Heart right ventricle (tissue), 16 donors: ENCODE measurements around the gene TMPRSS6. TPM values are rescaled to one million over a fixed set of nuclear protein-coding genes. Genes with fewer than 3 reads are reported as not detected.

Experiments used
- ATAC-seq, 8 donors: fragments of 200-7000 bp; cut with Tn5 transposase; one replicate each; pipeline ENCODE4 v1.9.1; 2020; ENCODE audit warnings: mild to moderate bottlenecking in 8 of 8, moderate library complexity in 8 of 8, moderate number of reproducible peaks in 1 of 8
- DNase-seq, 2 donors: peaks; one replicate each; pipeline ENCODE4 v3.0.0-alpha.2; 2020
- H3K27ac ChIP-seq, 10 donors: fragments of 200-600 bp; sonication (generic) in 2 of 10; one replicate each; pipeline versions ENCODE4 v1.5.0 to v1.8.0; 2020 to 2022; ENCODE audit warnings: mild to moderate bottlenecking in 3 of 10
- H3K27me3 ChIP-seq, 7 donors: fragments of 200-600 bp; one replicate each; pipeline ENCODE4 v1.8.0; 2021 to 2022; ENCODE audit warnings: mild to moderate bottlenecking in 2 of 7
- H3K36me3 ChIP-seq, 9 donors: fragments of 200-600 bp; sonication (generic) in 1 of 9; one replicate each; pipeline versions ENCODE4 v1.5.0 to v1.8.0; 2020 to 2022; ENCODE audit warnings: mild to moderate bottlenecking in 2 of 9
- H3K4me1 ChIP-seq, 9 donors: fragments of 200-600 bp; sonication (generic) in 1 of 9; one replicate each; pipeline versions ENCODE4 v1.5.0 to v1.8.0; 2020 to 2022; ENCODE audit warnings: mild to moderate bottlenecking in 4 of 9
- H3K4me3 ChIP-seq, 10 donors: fragments of 200-600 bp; sonication (generic) in 2 of 10; one replicate each; pipeline versions ENCODE4 v1.5.0 to v1.8.0; 2020 to 2022; ENCODE audit warnings: mild to moderate bottlenecking in 7 of 10, moderate library complexity in 2 of 10
- H3K9me3 ChIP-seq, 11 donors: fragments of 200-600 bp in 10 of 11; sonication (generic) in 2 of 11; one replicate each; pipeline versions ENCODE4 v1.5.0 to v1.8.0; 2013 to 2022; ENCODE audit warnings: mild to moderate bottlenecking in 2 of 11, control low read depth in 1 of 11, moderate library complexity in 1 of 11
- CTCF ChIP-seq, 9 donors: fragments of 200-600 bp; sonication (generic) in 2 of 9; IDR thresholded peaks; one replicate each; pipeline versions ENCODE4 v1.5.0 to v1.8.0; 2021 to 2022; ENCODE audit warnings: antibody characterized with exemption in 9 of 9, mild to moderate bottlenecking in 5 of 9, moderate library complexity in 1 of 9
- WGBS, 2 donors: extraction: QIAGEN DNeasy Blood & Tissue Kit; methylation state at CpG; one replicate each; pipeline ENCODE4 v1.1.7; 2013; ENCODE audit warnings: inconsistent platforms in 1 of 2; 5-methylcytosine and 5-hydroxymethylcytosine counted together
- intact Hi-C, 10 donors: fragments of 100-400 bp; cut with DNase I; formaldehyde crosslinking; loops; one replicate each; pipeline versions ENCODE4 v1.11.1 to v1.14.2; 2022
- polyA plus RNA-seq, 2 donors: library from polyadenylated mRNA; stranded (reverse); fragments of 200-250 nt; gene quantifications; one replicate each; pipeline ENCODE4 v1.2.3, GENCODE V29; 2013
- total RNA-seq, 10 donors: library from RNA; stranded (reverse); fragmentation: NEBNext Ultra II Directional in 3 of 10; extraction: Animal tissue kit (Norgen Biotek cat#: 25700) in 3 of 10; gene quantifications; one replicate each; pipeline versions ENCODE4 v1.2.1 to v1.2.4, GENCODE V29; 2021 to 2023
- donor health status: Arrhythmogenic right ventricular cardiomyopathy.
- donor health status: ischemic (EF 13 %, LVEDD 7.1; RV severe dilation, severe dysfunction).
- donor health status: healthy with polysubstance abuse.
- donor health status: DM: no; HTN: yes; CAD: no.
- donor health status: DM: no; HTN: no; CAD: no.
- donor health status: ischemic (EF 25% LVEDD 6.9; RV normal size, moderate dysfunction).
- donor health status: ischemic (EF 25% LVEDD 5.7; RV mildly dilated, moderate dysfunction).
- donor health status: healthy.
- donor health status: DM: yes; HTN: yes; CAD: no.
- donor health status: Ischemic cardiomyopathy.
- donor health status: ischemic (EF 35%, LVEDD 5.7; RV mildly dilated, moderate dysfunction).
- donor health status: nonischemic (EF 11% LVEDD 7.7; RV severe dilation, severe dysfunction).
- donor health status: DM: yes; HTN: yes; CAD: no.
- donor health status: PGD.
- donor health status: ischemic (EF 29% LVEDD 5.4; RV normal size, mild dysfunction).
- donor health status: nonischemic (EF 23%, LVEDD 6.1; RV moderate dilation, normal function).

Gene TMPRSS6
- total and polyA plus RNA-seq, 12 donors, result not detected

- DNase-seq (no peak), ATAC-seq (peak in 1 of 8 donors; percentile 46)
- Histone ChIP-seq H3K36me3 (no peaks in the 10 kb centered on the region), H3K4me3 (no peak overlapping the region), H3K27ac (no peak overlapping the region), H3K9me3 (no peaks in the 10 kb centered on the region), H3K27me3 (peaks cover 0 to 48% (median 28%) of the 10 kb centered on the region in 7 donors), H3K4me1 (no peaks in the 10 kb centered on the region)
- intact Hi-C loops, result no loop called here
- WGBS, 2 donors, result 69 to 75% methylated on average over 12 of the region's 12 CpGs
- TF ChIP-seq CTCF (IDR thresholded peaks at IDR 0.05), result no peak
Measured at GRCh38 chr22:37112084-37112728, 2.7 kb upstream of the TMPRSS6 start.

- Histone ChIP-seq H3K4me3 (no peak overlapping the region), H3K9me3 (no peaks in the 10 kb centered on the region), H3K27me3 (peaks cover 0 to 45% (median 26%) of the 10 kb centered on the region in 7 donors), H3K27ac (no peak overlapping the region), H3K36me3 (no peaks in the 10 kb centered on the region), H3K4me1 (no peaks in the 10 kb centered on the region)
- intact Hi-C loops, result no loop called here
- ATAC-seq (peak in 1 of 8 donors; percentile 29), DNase-seq (no peak)
- WGBS, 2 donors, result 90 to 94% methylated on average over 13 of the region's 13 CpGs
- no peak for TF ChIP-seq CTCF (IDR thresholded peaks at IDR 0.05)
Measured at GRCh38 chr22:37111156-37111717, 1.7 kb upstream of the TMPRSS6 start.

GRCh38 chr22:37107816-37108621 is 1.5 kb downstream of the TMPRSS6 start:
- no peak for ATAC-seq
- no peak for DNase-seq
- TF ChIP-seq CTCF (IDR thresholded peaks at IDR 0.05), result no peak
- no peak overlapping the region for H3K27ac ChIP-seq
- no peaks in the 10 kb centered on the region for H3K4me1 ChIP-seq
- H3K27me3 ChIP-seq, result peaks cover 0 to 45% (median 19%) of the 10 kb centered on the region in 7 donors
- 89 to 90% methylated on average over 18 of the region's 18 CpGs for WGBS, 2 donors
- no peaks in the 10 kb centered on the region for H3K36me3 ChIP-seq
- no peaks in the 10 kb centered on the region for H3K9me3 ChIP-seq
- intact Hi-C loops, result no loop called here
- no peak overlapping the region for H3K4me3 ChIP-seq

GRCh38 chr22:37105990-37106389 is 3.5 kb downstream of the TMPRSS6 start:
- H3K4me1 ChIP-seq, result no peaks in the 10 kb centered on the region
- peaks cover 0 to 37% (median 13%) of the 10 kb centered on the region in 7 donors for H3K27me3 ChIP-seq
- DNase-seq, result no peak
- no peaks in the 10 kb centered on the region for H3K9me3 ChIP-seq
- 82 to 83% methylated on average over 5 of the region's 5 CpGs for WGBS, 2 donors
- H3K36me3 ChIP-seq, result no peaks in the 10 kb centered on the region
- ATAC-seq, result no peak
- TF ChIP-seq CTCF (IDR thresholded peaks at IDR 0.05), result no peak
- H3K27ac ChIP-seq, result no peak overlapping the region
- intact Hi-C loops, result no loop called here
- no peak overlapping the region for H3K4me3 ChIP-seq
